ENCODE data around the gene ACTA2.

The ACTA2 gene

DNA sequence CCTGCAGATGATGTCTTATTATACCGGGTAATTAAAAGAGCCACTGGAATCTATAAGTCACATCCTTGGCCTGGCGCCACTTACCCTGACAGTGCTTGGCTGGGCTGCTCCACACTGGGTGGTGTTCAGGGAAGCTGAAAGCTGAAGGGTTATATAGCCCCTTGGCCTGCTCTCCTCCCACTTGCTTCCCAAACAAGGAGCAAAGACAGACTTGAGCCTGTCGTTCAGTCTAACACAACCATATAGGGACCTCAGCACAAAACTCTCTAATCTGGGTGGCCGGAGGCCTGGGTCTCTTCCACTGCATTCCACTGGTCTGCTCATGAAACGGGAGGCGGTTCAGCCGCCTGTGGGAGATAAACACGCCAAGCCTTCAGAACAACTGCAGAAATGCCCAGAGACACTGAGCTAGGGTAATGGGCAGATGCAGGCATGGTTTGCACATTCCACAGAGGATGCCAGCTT lies at the start of gene ACTA2:
Gene ACTA2 (minus strand): TSS at position 127 of the 465 bp plus-strand sequence. CDS start 3,843 bp downstream, outside the sequence.
- DNase-seq: no peak

GRCh38 chr10:89001729-89002072 lies 49.1 kb upstream of the ACTA2 start:
- DNase-seq: no peak

- DNase-seq: no peak
Observed at GRCh38 chr10:89001024-89001728, 48.6 kb upstream of the ACTA2 start.

DNA sequence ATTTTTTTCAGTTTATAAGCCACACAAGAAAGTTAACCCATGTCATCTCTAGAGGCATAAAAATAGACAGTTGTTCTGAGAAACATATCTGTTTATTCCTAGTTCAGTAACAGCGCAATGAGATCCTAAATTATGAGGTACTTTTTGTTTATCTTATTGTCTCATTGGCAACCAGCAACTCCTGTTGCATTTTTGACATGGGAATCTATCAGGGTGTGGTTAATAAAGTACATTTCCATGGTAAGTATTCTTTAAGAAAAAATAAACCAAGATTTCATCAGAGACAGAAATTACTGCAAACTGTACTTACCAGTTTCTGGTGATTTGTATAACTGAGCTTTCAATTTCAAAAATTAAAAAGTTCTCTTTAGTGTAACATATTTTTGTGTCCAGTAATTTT lies 47.1 kb upstream of the ACTA2 start:
- no peak for DNase-seq

DNA sequence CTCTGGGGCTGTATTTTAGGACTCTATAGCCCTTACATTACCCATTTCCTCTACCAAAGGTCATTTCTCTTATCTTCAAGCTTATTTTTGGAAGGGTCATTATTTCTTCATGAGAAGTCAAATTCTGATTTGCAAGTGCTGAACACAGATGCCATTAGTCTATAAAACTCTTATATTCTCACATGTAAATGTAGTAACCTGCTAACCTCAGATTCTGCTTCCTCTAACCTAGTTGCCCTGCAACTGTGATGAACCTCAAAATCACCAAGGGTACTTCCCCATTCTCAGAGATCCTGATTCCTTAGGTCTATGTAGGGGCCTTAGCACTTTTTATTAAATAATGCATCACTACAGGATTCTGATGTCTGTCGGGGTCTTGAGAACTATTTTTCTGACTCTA lies 44.4 kb upstream of the ACTA2 start:
- DNase-seq: no peak

- DNase-seq: no peak
Observed at GRCh38 chr10:88995156-88995876, 42.7 kb upstream of the ACTA2 start.

- no peak for DNase-seq
Observed at GRCh38 chr10:88994019-88994418, 41.4 kb upstream of the ACTA2 start.

- DNase-seq: no peak
Observed at GRCh38 chr10:88992921-88993524, 40.5 kb upstream of the ACTA2 start.

GRCh38 chr10:88991899-88992320 lies 39.3 kb upstream of the ACTA2 start:
- DNase-seq: no peak

DNA sequence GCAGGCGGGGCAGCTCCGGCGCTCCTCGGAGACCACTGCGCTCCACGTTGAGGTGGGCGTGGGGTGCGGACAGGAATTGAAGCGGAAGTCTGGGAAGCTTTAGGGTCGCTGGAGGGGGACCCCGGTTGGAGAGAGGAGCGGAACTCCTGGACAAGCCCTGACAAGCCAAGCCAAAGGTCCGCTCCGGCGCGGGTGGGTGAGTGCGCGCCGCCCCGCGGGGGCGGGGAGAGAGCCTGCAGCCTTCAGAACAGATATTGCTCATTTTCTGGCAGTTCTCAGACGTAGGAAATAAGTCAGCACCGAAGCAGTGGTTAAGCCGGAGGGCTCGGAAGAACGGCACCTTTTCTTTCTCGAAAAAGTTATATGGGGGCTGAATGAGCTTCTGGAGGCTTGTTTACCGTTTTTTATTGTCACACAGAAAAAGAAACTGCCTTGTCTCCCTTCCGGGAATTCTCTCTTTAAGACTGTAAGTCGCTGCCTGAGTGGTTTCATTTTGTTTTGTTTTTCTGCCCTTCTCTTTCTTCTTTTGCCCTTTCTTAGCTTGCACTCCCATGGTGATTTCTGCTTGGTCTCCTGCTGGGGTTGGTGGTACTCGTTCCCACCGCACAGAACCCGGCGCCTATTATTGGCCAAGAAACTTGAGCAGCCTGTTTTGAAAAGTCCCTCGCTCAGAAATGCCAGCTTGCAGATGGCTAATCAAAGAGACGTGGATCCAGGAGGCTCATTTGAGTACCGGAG lies 38.8 kb upstream of the ACTA2 start:
- peak; percentile 0 to 40 for DNase-seq

- peak; percentile 1 to 10 for DNase-seq
Observed at GRCh38 chr10:88990384-88991160, 38.0 kb upstream of the ACTA2 start, which contains the start of gene FAS. Gene FAS, plus strand, starts transcription at chr10:88990798. Its CDS starts 79 bp downstream, at chr10:88990877.

- no peak for DNase-seq
Observed at GRCh38 chr10:88989824-88990383, 37.3 kb upstream of the ACTA2 start.

DNA sequence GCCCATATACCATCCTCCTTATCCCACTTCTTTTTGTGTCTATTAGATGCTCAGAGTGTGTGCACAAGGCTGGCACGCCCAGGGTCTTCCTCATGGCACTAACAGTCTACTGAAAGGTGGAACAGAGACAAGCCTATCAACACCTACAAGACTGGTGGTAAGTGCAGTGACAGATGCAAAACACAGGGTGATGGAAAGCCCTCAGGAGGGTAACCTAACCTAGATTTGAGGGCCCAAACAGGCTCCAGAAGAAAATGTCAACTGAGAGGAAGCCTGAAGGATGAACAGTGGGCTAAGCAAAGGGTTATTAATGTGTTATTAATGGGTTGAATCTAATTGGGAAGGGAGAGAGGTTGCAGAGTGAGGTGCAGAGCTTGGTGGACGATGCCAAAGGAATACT lies 36.9 kb upstream of the ACTA2 start:
- DNase-seq: no peak

- DNase-seq: no peak
Observed at GRCh38 chr10:88987840-88988239, 35.3 kb upstream of the ACTA2 start.

DNA sequence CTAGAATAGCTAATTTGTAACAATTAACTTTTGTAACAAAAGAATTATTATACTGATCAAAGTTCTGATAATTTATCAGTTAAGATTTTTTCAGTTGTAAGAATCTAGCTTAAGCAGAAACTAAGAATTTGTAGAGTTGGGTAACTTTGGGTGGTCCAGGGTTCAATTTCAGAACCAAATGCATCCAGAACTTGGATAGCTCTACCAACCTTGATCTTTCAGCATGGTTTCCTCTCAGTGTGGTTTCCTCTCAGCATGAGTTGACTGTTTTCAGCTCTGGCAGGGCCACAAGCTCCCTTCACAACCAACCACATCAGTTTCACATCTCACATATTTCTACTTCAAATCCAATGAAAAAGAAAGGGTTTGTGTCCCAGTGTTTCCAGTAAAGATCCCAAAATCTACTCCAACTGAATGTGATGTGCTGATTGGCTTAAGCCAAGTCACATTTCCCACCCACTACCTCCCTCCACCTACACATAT lies 34.7 kb upstream of the ACTA2 start:
- no peak for DNase-seq

GRCh38 chr10:88986549-88987242 lies 34.1 kb upstream of the ACTA2 start:
- peak in 1 of 2 experiments; percentile 13 for DNase-seq

GRCh38 chr10:88984525-88984924 lies 32.0 kb upstream of the ACTA2 start:
- no peak for DNase-seq

DNA sequence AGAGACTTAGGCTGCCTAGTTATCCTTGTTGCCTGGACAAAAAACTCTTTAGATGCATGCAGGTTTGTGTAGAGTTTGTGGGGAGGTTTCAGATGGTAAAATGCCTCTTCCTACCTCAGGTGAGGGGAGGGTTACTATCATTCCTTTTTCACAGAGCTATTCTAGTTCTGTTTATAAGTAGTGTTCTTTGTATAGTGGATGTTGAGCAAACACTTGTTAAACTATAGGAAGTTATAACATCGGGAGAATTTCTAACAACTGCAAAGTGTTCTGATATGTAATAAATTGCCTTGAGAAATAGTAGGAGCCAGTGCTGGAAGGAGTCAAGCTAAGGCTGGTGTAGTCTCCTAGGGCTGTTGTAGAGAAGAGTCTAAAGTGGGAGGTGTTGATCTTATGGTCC lies 31.4 kb upstream of the ACTA2 start:
- DNase-seq: no peak

- DNase-seq: no peak
Observed at GRCh38 chr10:88983206-88983605, 30.6 kb upstream of the ACTA2 start.

- no peak for DNase-seq
Observed at GRCh38 chr10:88982366-88982765, 29.8 kb upstream of the ACTA2 start.

DNA sequence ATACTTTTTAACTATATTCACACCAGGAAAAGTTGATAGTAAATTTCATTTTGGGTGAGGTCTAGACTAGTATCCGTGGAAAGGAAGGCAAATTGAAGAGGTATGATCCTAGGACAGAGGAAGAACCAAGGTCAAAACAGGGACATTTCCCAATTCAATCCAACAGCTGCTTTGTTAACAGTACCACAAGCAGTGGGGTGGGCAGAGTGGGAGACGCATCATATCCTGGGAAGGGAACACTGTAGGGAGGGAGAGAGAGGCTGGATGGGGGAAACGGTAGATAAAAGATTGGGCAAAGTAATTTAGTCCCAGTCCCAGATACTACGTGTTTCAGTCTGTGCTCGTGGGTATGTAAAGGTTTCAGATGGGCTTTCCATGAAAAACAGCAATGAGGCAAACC lies 28.9 kb upstream of the ACTA2 start:
- no peak for DNase-seq

Measured in NCI-H524 (cell line).